HG03575 (cell line): ENCODE data around the gene CBLN3.

Experiments
- ATAC-seq: cut with Tn5 transposase; IDR thresholded peaks from one replicate; pipeline ENCODE4 v1.9.1; 2021; ENCODE audit not compliant: unreplicated experiment, insufficient number of reproducible peaks, low FRiP score; ENCODE audit errors: extremely low read depth

Gene CBLN3

DNA sequence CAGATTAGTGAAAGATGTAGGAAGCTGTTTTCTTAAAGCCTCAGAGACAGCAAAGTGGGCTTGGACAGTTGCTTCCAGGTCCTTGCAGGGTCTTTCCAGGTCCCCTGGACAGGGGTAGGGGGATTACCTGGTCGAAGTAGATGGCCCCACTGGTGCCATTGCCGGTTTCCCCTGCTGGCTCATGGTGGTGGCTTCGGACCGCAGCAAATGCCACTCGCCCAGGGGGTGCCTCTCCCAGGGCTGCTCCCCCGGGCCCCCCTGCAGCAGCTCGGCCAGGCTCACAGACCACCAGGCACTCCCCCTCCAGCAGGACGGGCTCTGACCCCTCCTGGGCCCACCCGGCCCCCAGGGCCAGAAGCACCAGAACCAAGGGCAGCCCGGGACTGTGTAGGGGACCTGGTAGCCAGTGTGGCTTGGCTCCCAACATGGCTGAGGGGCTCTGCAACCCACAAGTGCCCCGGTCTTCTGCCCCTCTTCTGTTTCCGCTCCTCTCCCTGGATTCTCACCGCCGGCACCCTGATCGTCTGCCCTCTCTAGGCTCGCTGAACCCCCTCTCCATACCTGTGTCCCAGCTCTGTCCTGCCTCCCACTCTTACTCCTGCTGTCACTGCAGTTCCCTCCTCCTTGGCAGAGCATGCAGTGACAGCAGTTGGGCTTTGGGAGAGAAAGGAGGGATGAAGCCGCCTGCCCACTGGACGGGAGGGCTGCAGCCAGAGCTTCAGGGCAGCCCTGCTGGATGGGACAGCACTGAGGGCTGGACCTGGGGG, 657 bp downstream of the CBLN3 start:
- no peak for ATAC-seq

DNA sequence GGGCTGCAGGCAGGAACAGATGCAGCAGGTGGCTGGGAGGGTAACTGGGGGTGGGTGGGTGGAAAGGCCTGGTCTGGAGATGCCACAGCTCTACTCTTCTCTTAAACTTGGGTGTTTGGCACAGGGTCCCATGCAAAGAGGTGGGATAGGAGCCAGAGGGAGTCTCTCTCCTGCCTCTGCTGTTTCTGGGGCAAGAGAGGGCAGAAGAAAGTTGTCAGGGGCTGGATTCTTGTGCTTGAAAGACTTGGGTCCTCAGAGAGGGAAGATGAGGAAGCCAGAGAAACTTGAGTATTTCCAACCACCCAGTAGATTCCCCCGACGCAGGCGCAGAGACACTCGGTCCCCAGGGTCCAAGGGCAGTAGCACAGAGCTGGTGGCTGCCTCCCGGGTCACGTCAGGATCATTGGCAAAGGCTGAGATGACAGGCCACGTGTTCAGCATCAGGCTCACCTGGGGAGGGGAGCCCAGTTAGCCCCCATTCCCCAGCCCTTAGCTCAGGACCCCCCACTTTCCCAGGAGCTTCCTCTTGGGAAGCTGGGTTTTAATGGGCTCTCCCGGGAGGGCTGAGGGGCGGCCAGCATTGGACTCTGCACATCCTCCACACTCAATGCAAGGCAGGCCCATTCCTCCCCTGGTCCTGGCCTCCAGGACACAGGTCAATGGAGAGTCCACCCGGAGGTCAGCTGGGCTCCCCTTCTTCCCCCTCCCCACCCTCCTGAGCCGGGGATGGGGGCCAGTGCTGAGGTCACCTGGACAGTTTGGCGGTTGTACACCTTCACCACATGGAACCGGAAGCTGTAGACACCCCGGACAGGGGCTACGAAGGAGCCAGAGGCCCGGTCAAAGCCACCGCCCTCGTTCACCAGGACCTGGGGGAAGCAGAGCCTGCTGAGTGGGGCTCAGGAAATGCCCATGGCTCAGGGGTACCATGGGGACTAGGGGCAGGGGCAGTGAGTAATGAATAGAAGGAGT, 1.6 kb downstream of the CBLN3 start:
- no peak for ATAC-seq

DNA sequence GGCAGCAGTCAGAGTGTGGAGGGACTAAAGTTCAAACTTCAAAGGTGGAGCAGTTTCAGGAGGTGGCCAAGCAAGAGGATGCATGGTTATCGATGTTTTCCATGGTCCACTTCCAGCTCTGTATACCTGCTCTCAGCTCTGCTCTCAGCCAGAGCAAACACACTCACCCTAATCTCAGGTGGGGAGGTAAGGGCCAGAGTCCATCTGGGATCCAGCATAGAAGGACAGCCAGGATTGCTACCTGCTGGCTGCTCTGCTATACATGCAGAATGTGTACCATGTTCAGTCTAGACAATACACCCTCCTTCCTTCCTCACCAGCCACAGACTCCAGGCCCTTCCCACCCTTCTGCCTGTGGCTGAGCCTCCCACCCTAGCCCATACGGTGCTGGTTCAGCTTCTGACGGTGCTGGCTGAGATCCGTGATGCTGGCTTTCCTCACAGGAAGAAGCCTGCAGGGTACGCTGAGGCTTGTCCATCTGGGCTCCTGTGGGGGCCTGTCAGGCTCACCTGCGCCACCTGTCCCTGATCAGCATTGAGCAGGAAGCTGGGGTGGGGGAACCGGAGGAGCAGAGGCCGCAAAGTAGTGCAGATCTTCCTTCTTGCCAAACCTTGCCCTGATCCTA, 2.4 kb downstream of the CBLN3 start:
- ATAC-seq = no peak

DNA sequence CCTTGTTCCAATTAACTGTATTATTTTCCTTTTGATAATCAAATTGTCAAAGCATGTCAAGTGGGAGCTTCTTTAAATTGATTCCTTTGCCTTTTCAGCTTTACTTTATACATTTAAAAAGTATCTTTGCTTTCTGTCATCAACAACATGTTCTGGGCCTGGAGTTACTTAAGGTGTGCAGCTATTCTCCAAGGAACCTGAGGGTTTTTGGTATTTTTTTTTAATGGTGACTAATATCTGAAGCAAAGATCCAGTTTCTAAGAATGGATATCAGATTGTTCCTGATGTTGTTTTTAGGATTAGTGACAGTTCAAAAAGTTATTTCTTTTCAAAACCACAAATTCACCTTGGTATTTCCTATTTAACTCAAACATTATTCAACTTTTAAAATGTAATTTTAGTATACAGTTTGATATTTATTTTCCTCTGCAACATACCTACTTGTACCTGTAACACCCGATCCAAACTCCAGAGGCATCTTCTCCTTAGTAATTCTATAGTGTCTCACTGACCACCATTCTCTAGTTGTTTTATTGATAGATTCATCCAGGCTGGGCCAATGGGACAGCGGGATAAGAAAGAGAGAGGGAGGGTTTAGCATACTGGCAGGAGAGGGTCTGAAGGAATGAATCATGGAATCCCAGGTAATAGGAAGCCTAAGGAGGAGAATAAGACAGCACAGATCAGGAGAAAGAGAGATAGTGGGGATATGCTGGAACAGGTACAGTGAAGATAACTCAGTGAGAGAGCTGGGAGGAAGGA, 3.1 kb downstream of the CBLN3 start:
- ATAC-seq = no peak

DNA sequence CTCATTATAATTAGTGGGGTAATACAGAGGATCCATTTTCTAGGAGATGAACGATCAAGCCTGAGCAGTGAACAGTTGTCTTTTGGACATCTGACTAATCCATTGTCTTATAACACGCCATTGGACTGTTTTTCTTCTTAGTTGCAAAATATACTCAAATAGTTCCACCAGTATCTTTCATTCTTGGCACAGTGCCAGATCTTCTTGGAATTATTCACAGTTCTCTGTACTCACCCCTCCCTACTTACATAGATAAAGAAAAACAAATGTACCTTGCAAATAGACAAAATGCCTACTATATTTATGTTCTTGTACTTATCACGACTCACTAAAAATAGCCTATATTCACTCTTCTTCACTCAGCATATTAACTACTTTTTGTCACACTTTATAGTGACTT, 3.8 kb downstream of the CBLN3 start:
- no peak for ATAC-seq

DNA sequence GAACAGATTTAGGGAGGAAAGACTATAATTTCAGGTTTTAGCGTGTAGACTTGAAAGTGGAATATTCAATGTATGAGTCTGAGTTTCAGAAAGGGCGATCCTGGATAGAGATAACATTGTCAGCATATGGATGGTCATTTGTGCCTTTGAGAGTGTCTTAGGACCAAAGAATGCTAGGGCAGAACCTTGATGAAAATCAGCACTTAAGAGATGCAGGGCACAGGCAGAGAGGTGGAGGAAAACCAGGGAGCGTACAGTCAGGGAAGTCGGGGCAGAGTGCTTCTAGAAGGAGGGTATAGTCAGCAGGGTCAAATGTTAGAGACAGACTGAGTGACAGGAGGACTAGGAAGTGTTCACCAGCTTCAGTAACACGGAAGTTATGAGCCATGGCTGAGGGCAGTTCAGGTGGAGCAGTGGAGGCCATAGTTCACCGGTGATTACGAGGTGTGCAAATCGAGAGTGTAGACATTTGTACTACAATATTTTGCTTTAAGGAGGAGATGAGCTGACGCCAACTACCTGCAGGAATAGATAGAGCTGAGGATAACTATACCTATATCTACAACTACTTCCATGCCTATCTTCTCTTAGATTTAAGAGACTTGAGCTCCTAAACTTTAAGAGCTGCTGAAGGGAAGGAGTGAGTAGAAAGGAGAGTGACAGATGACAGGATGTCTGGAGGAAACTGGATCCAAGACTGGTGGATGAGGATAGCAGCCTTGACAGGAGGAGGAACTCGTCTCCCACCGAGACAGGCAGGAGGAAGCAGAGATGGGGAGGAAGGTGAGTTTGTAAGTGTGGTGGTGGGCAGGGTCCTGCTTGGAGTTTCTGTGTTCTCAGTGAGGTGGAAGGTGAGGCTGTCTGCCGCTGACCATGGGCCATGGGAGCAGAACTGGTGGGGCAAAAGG, 6.5 kb downstream of the CBLN3 start:
- no peak for ATAC-seq

DNA sequence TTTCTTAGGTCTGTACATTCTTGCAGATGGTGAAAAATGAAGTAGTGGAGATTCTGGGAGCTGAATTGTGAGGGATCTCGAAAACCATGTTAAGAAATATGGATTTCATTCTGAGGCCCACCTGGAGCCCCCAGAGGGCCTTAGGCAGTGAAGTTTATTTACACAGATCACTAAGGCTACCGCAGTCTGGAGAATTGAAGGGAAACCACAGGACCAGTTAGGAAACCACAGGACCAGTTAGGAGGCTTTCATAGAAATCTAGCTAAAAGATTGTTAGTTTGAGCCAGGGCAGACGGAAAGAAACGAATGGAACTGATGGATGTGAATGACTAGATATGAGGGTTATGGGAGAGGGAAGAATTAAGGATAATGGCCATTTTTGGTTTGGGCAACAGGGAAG, 7.2 kb downstream of the CBLN3 start:
- no peak for ATAC-seq

DNA sequence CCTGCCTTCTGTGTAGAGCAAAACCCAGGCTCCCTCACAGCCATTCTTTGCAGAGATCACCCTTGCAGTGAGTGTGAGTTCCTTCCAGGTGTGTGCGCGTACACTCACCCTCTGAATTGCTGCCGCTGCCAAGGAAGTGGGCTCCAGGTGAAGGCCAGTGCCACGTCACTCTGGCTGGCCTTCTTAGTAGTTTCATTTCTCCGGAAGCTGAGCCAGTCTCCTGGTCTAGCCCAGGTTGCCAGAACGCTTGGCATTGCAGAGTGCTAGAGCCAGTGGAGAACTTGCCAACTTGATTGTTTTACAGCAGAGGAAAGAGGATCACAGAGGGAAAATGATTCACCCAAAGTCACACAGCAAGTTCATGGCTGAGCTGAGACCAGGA, 11.0 kb downstream of the CBLN3 start:
- ATAC-seq = no peak

DNA sequence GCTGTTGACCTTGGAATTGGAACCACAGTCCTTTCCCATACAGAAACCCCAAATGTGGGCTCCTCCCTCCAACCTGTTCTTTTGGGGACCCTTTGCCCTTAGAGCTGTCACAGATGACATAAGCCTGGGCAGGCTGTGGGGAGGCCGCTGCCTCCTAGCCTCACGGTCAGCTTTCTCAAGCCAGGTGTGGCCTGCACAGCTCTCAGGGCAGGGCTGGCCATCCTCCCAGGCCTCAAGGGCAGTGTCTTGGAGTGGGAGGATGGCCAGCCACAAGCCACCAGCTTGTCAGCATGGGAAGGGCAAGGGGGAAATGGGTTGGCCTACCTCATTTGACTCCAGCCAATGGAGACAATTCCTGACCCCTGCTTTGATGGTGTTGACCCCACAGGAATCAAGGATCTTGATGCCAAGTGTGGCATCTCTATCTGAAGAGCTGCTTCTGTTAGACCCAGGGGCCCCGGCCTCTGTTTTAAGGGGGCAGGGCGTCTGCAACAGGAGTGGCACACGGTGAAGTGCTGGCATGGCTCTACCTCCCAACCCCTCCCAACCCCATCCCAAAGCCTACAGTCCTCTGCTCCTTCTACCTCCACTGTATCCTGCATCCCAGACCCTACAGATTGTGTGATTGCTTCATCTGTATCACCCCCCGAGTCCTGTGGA, 11.5 kb downstream of the CBLN3 start:
- no peak for ATAC-seq

DNA sequence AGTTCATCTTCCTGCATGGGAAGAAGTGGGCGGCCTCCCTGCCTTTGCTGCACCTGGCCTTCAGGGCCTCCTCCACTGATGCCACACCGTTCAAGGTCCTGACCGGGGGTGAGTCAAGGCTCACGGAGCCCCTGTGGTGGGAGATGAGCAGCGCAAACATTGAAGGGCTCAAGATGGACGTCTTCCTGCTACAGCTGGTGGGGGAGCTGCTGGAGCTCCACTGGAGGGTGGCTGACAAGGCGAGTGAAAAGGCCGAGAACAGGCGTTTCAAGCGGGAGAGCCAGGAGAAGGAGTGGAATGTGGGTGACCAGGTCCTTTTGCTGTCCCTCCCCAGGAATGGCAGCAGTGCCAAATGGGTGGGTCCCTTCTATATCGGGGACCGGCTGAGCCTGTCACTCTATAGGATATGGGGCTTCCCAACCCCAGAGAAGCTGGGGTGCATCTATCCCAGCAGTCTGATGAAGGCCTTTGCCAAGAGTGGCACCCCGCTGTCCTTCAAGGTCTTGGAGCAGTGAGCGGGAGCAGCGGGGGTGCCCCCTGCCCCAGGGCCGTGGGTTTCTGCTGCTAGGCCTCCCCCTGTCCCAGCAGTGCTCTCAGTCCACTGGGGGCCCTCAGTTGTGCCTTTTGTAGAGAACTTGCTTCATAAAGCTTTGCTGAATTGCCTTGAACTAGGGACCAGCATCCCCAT, 12.4 kb downstream of the CBLN3 start:
- ATAC-seq = no peak

DNA sequence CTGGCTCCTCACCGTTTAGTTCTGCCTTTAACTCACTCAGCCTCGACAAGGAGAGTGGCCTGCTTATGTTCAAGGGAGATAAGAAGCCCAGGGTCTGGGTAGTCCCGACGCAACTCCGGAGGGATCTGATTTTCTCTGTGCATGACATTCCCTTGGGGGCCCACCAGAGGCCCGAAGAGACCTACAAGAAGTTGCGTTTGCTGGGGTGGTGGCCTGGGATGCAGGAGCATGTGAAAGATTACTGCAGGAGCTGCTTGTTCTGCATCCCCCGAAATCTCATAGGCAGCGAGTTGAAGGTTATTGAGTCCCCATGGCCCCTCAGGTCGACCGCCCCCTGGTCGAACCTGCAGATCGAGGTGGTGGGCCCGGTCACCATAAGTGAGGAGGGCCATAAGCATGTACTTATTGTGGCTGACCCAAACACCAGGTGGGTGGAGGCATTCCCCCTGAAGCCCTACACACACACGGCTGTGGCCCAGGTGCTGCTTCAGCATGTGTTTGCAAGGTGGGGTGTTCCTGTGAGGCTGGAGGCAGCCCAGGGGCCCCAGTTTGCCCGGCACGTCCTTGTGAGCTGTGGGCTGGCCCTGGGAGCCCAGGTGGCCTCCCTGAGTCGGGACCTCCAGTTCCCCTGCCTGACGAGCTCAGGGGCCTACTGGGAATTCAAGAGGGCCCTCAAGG, 13.1 kb downstream of the CBLN3 start:
- no peak for ATAC-seq

DNA sequence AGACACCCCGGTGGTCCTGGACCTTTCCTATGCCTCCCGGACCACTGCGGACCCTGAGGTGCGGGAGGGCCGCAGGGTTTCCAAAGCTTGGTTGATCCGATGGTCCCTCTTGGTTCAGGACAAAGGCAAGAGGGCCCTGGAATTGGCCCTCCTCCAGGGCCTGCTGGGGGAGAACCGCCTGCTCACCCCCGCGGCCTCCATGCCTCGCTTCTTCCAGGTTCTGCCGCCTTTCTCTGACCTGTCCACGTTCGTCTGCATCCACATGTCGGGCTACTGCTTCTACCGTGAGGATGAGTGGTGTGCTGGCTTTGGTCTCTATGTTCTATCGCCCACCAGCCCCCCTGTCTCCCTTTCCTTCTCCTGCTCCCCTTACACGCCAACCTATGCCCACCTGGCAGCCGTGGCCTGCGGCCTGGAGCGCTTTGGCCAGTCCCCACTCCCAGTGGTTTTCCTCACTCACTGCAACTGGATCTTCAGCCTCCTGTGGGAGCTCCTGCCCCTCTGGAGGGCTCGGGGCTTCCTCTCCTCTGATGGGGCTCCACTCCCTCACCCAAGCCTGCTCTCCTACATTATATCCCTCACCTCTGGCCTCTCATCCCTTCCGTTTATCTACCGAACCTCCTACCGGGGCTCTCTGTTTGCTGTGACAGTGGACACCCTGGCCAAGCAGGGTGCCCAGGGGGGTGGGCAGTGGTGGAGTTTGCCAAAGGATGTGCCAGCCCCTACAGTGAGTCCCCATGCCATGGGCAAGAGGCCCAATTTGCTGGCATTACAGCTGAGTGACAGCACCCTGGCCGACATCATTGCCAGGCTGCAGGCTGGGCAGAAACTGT, 13.8 kb downstream of the CBLN3 start:
- ATAC-seq = no peak

DNA sequence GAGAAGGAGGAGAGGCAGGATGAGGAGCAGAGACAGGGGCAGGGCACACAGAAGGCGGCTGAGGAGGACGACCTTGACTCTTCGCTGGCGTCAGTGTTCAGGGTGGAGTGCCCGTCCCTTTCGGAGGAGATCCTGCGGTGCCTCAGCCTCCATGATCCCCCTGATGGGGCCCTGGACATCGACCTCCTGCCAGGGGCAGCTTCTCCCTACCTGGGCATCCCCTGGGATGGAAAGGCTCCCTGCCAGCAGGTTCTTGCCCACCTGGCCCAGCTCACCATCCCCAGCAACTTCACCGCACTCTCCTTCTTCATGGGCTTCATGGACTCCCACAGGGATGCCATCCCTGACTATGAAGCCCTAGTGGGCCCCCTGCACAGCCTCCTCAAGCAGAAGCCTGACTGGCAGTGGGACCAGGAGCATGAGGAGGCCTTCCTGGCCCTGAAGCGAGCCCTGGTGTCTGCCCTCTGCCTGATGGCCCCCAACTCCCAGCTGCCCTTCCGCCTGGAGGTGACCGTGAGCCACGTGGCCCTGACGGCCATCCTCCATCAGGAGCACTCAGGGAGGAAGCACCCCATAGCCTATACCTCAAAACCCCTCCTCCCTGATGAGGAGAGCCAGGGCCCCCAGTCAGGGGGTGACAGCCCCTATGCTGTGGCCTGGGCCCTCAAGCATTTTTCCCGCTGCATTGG, 14.6 kb downstream of the CBLN3 start:
- ATAC-seq = no peak

DNA sequence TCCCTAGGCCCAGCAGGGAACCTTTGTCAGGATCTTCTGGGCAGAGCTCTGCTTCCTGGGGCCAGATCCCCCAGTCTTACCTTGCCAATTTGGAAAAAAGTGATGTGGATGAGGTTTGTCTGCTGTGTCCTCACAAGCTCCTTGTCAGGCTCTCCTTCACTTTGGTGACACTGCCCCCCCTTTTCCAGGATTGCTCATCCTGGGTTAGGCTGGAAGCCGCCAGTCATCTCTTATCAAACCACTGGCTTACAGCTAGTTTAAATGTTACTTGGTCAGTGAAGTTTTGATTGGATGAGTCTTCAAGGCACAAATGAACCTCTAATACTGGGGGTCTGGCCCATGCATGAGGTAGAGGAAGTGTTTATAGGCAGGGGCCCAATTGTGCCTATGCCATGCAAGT, 15.4 kb downstream of the CBLN3 start:
- no peak for ATAC-seq
